Measurements from ENCODE around the gene SLC26A9.
"Not testable (repeated sequence)": the region's sequence is repeated elsewhere in the genome, so short reads cannot be mapped to it uniquely, and the experiment has no call there.

SLC26A9 gene

DNA sequence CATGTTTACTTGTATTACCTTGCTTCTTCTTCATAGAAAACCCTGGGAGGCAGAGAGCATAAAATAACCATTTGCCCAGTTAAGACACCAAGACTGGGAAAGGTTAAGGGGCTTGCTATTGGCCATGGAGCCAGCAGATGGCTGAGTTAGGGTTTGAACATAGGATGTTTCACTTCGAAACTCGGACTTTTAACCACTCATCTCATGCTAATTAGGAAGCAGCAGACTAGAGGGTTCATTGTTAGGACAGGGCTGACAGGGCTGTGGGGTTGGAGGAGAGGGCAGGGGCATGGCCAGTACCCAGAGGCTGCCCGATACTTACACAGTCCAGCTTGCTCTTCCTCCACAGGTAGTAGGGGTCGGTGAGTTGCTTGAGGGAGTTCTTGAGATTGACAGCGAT is 17.0 kb downstream of the SLC26A9 start:
- DNase-seq (ENCODE audit: low read depth): no peak

DNA sequence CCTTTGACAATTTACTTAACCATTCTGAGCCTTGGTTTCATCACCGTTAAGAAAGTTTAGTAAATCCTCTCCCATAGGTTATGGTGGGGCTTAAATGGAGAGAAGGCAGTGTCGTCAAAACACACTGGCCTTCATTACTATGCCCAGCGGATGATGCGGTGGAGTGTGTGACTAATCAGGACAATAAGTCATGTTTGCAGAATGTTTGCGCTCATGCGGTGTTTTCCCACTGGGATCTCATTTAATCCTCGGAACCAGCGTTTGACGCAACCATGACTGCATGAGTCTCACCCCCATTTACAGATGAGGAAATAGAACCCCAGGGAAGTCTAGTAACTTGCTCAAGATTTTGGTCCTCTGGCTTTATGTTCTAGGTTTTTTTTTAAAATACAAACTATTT is 17.5 kb downstream of the SLC26A9 start:
- DNase-seq (ENCODE audit: low read depth): peak; percentile 97

DNA sequence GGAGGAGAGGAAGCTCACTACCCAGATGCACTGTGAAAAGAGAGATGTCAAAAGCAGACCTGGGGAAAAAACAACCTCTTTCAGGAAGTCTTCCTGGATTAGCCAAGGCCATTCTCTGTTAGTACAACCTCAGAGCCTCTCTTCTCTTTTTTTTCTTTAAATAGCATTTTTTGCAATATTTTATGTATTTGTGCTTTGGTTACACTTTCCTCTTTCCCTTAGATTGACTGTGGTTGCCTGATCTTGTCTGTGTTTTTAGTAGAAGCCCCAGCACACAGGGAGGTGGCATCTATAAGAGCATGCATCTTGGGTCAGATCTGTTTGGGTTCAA is 18.8 kb downstream of the SLC26A9 start:
- no peak for DNase-seq (ENCODE audit: low read depth)

DNA sequence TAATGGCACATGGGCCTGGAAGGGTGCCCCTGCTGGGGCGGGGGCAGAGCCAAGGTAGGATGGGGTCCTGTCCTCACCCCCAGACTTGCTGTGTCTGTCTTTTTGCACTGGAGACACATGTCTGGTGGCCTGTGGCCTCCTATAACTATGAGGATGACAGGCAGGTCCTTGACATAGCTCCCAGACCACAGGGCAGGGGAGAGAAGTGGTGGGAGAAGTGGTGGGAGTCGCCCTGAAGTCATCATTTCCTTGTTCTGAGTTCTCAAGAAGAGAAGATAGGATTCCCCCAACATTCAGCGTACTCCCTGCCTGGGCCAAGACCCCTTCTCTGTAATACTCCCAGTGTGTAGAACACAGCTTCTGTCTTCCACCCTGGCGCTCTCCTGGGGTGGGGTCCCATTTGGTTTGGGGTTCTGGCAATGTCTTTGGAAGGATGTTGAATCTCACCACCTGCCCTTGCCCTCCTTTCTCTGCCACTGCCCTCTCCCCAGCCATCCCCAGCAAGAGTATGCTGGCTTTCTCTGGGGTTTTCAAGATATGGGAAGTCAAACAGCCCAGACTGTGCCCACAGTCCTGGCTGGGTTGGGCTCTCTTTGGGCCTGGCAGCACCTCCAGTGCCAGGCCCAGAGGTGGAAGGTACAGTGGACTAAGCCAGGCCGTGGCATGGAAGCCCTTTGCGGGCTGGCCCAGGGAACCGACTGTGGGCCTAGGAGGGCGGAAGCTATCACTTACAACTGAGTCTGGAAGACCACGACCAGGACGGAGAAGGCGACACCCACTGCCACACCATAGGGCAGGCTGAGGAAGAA is 19.4 kb downstream of the SLC26A9 start:
- no peak for DNase-seq (ENCODE audit: low read depth)

DNA sequence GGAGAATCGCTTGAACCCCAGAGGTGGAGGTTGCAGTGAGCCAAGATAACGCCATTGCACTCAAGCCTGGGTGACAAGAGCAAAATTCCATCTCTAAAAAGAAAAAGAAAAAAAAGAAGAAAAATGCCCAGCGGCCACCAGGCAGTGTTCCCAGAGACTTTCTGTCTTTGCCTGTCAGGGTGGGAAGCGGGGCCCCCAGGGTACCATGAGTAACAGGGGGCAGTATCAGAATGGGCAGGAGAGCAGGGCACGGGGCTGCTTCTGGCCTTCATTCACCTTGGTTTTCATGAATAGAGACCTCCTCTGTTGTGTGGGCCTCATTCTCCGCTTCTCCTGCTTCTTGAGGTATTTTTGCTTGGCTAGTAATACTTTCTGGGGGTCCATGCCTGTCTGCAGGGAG is 20.4 kb downstream of the SLC26A9 start:
- no peak for DNase-seq (ENCODE audit: low read depth)

DNA sequence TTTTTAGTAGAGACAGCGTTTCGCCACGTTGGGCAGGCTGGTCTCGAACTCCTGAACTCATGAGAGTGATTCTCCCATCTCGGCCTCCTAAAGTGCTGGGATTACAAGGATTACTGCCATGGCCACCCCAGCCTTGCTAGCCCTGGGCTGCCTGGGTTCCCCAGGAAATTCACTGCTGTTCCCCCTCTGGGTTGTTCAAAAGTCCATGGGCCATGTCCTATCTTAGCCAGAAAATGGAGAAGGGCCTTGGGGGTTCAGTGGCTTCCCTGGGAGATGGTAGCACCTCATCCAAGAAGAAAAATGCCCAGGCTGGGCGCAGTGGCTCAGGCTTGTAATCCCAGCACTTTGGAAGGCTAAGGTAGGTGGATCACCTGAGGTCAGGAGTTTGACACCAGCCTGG is 20.9 kb downstream of the SLC26A9 start:
- DNase-seq (ENCODE audit: low read depth): no peak

DNA sequence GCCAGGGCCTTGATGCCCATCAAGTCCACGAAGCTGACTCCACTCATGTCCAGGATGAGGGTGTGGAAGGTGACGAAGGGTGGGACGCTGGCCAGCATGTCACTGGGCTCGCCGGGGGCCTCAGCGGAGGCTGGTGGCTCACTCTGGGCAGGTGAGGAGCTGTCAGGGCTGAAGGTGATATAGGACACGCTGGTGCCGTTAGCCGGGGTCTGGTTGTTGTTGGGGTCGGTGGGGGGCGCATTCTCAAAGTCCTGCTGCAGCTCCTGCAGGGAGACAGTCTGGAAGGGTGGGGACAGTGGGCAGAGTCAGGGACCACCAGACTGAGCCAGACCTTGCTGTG is 21.7 kb downstream of the SLC26A9 start:
- DNase-seq (ENCODE audit: low read depth): no peak

DNA sequence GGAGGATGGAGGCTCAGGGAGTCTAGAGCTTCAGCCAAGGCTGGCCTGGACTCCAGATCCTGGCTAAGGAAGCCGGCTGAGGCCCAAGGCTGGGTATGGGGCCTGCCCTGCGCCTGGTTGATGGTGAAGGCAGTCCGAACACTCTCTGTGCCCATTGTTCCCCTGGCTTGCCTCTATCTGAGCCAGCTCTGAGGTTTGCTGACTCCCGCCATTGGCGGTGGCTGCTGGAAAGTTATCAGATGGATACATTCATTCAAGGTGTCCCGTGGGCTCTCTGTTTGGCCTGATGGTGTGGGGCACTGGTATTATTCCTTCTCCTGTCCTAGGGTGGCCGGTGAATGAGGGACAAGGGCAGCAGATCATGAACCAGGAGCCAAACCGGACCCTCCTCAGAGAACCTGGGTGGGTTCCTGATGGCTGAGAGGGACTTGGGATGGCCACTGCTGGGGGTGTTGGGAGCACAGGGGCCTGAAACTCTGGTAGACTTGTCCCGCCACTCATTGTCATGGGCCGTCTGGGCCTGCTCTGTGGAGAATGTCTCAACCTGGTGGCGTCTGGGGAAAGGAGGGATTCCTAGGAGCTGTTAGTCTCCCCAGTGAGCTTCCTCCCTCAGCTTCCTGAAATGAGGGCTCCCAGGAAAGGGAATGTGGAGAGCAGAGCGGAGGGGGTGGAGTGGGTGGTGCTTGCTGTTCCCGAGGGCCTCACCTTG is 22.2 kb downstream of the SLC26A9 start:
- no peak for DNase-seq (ENCODE audit: low read depth)

DNA sequence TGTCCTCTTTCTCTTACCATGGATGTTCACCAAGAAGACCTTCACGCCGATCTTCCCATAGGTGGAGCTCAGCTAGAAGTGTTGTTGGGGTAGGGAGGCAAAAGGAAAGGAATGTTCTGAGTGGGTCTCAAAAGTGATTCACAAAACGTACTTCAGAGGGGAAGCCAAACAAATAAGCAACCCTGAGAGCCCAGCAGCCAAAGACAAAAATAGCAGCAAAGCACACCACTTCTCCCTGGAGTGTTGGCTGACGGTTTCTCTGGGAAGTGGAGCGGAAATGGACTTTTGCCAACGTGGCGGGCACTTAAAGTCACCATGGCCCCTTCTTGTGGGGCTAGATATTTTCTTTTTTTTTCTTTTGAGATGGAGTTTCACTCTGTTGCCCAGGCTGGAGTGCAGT is 23.1 kb downstream of the SLC26A9 start:
- no peak for DNase-seq (ENCODE audit: low read depth)

DNA sequence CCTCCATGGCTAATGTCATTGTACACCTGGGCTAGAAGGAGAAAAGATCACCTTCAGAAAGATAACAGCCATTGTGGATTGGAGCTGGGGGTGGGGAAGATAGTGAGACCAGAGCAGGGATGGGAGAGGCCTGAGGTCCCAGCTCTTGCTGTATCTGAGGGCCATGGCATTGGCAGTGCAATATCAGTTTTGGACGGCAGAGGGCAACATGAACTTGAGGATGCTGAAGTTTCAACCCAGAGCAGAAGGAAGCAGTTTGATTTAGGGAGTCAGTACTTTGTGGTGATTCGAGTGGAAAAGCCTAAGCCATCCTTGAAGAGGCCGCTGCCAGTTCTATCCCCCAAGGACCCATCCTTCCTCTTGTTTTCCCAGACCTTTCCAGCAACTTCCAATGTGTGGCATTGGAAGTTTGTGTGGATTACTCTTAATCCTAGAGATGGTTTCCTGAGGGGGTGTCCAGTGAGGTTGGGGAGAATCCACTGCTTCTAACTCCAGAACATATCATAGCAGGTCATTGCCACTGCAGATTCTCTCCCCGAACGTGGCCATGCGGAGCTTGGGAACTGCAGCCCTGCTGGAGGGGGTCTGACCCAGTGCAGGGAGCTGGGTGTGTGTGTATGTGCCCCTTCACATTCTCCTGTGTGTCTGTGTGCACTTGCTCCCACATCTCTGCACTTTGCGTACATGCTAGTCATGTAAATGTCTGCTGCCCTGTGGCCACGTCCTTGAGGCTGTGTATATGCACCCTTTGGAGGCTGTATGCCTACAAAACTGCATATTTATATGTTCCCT is 24.1 kb downstream of the SLC26A9 start:
- peak; percentile 81 for DNase-seq (ENCODE audit: low read depth)

DNA sequence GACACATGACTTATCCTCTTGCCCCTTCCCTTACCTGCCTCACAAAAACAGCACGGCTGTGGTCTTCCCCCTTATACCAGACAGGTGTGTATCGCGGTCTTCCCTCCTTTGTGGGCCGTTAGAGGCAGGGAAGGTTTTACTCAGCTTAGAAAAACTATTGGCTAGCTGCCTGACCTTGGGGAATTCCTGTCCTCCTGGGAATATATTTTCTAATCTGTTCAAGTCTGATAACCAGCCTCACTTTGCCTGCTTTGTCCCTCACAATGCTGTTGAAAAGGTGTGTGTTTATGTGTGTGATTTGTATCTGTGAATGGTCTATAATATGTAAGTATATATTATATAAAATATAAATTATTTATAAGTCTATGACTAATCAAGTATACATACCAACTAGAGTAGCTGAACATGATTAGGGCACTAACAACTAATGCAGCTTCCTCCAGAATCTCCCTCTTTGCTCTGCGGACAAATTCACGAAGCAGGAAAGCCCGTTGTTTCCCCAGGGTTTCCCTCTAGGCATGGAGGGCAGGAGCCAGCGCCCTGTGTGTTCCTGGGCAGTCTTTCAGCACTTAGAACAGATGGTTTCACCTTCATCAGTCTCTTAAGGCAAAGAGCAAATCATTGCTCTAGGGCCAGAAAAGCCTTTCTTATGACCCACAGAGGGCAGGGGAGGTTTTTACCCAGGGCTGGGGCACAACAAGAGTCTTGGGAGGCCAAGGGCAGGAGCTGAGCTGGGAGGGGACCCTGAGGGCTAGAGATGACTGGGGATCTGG is 25.6 kb downstream of the SLC26A9 start:
- DNase-seq (ENCODE audit: low read depth): no peak

DNA sequence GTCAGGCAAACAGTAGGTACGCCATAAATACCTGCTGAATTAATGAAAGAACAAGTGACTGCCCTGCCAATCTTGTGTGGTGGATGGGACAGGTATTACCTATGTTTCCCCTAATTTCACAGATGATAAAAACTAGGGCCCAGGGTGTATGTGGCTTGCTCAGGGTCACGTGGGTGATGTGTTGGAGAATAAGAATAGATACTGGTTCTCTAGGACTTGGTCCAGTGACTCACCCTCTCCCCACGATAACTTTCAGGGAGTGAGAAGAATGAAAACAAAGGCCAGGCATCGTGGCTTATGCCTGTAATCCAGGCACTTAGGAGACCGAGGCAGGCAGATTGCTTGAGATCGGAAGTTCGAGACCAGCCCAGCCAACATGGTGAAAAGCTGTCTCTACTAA is 26.7 kb downstream of the SLC26A9 start:
- peak; percentile 77 for DNase-seq (ENCODE audit: low read depth)

DNA sequence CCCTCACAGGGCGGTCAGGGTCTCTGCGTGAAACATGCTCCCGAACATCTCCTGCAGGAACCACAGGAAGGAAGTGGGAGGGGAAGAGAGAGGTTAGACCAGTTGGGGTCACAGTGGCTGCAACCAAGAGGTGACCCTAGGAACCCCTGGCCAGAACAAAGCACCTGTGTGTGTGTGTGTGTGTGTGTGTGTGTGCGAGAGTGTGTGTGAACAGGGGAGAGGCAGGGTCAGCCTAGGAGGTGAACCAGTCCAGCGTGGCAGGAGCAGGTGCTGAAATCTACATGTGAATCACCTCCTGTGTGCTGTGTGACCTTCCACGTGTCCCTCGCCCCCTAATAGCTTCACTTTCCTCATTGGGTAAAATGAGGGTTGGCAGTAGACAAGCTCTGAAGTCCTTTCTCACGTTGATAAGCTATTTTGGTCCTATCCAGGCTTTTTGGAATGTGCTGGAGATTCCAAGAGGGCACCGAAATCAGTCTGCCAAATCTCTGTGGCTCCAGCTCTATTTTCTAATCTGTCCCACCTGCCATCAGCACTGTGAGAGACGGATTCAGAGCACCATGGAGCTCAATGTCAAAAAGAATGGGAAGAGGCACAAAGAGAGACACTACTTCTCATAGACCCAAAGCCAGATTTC is 27.8 kb downstream of the SLC26A9 start:
- DNase-seq (ENCODE audit: low read depth): no peak

DNA sequence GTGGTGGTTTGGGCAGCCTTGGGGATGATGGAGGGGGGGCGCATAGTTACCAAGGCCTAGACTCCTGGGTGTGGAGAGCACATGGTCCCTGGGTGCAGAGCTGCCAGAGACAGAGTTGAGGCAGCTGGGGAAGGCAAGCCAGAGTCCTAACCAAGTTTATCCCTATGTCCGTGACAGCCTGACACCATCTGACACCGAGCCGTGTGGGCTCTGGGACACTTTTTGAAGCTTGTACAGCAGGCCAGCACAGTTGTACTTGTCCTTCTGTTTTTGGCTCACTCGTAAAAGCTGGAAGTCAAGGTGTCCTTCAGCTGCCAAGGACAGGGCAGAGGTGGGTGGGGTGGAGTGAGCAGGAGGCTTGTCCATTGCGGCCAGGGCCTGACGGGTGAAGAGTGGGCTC is 28.5 kb downstream of the SLC26A9 start:
- no peak for DNase-seq (ENCODE audit: low read depth)

DNA sequence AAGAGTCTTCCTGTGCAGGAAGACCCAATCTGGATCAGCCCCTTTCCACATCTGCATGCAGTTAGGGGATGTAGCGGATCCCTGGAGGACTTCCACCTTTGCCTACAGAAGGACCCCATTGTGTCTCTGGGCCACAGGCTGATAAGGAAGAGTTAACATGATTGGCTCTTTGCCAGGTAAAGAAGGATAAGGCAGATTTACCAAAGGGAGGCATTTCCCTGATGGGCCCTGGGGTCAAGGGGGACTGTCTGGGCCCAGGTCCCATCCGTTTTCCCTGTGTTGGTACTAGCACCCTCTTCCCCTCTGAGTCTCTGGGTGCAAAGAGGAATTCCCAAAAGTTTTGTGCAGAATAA is 29.1 kb downstream of the SLC26A9 start:
- DNase-seq (ENCODE audit: low read depth): no peak

DNA sequence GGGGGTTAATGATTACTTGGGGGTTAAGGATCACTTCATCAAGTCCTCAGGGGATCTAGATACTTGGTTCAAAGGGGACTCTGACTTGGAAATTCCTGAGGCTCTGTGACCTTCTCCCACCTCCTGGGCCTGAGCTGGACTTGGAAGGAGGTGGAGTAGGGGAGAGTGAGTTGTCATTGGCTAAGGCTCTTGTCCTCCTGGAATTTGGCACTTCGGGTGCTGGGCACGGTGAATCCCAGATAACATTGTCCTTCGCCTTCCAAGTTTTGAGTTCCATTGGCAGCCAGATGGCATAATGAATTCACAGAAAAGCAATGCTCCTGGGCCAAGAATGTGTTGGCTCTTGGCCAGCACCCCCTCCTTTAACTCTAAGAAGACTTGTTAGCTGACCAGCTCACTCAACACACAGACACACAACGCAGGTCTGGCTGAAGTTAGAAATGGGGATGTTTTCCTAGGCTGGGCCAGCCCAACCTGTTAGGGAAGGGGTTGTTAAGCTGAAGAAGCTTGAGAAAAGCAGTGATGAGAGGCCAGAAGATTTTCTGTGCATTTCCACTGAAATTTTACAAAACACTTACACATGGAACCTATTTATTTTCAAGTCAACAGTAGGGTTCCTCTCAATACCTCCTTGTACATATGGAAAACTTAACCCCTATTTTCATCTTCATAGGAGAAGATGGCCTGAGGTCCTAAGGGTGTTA is 29.7 kb downstream of the SLC26A9 start:
- peak; percentile 40 for DNase-seq (ENCODE audit: low read depth)

DNA sequence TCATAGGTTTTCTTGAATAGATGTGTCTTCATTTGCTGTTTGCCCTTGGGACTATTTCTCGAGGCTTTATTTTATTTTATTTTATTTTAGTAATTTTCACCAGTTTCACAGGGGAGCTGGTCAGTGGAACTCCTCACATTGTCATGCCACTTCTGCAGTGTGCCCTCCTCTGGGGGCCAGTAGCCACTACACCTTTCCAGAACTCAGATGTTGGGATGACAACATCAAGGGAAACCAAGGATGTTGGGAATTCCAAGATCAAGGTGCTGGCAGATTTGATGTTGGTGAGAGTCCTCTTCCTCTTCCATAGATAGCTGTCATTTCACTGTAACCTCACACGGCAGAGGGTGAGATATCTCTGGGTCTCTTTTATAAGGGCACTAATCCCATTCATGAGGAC is 35.5 kb downstream of the SLC26A9 start:
- DNase-seq (ENCODE audit: low read depth): peak; percentile 17

DNA sequence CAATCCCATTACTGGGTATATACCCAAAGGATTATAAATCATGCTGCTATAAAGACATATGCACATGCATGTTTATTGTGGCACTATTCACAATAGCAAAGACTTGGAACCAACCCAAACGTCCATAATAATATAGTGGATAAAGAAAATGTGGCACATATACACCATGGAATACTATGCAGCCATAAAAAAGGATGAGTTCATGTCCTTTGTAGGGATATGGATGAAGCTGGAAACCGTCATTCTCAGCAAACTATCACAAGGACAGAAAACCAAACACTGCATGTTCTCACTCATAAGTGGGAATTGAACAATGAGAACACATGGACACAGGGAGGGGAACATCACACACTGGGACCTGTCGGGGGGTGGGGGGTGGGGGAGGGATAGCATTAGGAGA is 38.2 kb downstream of the SLC26A9 start:
- DNase-seq (ENCODE audit: low read depth): not testable (repeated sequence)

DNA sequence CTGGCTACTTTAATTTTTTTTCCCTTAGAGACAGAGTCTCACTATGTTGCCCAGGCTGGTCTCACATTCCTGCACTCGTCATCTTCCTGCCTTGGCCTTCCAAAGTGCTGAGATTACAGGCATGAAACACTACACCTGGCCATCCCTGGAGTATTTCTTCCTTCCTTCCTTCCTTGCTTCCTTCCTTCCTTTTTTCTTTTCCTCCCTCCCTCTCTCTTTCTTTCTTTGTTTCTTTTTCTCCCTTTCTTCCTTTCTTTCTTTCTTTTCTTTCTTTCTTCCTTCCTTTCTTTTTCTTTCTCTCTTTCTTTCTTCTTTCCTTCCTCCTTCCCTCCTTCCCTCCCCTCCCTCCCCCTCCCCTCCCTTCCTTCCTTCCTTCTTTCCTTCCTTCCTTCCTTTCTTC is 46.9 kb downstream of the SLC26A9 start:
- no peak for DNase-seq (ENCODE audit: low read depth)

DNA sequence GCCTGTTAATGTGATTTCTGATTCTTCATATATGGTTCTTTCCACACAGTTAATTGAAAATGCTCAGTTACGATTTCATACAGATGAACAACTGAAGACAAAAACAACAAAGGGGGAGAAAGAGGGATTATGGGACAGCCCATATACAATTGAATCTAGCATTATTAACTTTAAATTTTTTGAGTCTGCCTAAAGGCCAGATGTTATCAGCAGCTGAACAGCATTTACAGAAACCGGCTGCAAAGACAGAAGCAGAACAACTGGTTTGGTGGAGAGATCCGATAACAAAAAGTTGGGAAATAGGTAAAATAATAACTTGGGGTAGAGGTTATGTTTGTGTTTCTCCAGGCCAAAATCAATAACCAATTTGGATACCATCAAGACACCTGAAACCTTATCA is 49.1 kb downstream of the SLC26A9 start:
- not testable (repeated sequence) for DNase-seq (ENCODE audit: low read depth)

DNA sequence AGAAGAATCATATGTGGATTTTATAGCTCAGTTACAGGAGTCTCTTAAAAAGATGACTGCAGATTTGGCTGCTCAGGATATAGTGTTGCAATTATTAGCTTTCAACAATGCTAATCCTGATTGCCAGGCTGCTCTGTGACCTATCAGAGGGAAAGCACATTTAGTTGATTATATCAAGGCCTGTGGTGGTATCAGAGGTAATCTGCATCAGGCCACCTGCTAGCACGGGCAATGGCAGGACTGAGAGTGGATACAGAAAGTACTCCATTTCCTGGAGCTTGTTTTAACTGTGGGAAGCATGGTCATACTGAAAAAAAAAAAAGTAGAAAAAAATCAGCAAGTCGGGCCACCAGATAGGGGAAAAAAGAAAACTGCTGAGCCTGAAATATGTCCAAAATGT is 51.1 kb downstream of the SLC26A9 start:
- not testable (repeated sequence) for DNase-seq (ENCODE audit: low read depth)
